GM19452 (cell line): Measurements from ENCODE around the gene OR2AG1.
"Not testable (repeated sequence)": the region's sequence is repeated elsewhere in the genome, so short reads cannot be mapped to it uniquely, and the experiment has no call there.

Source experiments
- ATAC-seq: cut with Tn5 transposase; IDR thresholded peaks from one replicate; pipeline ENCODE4 v1.9.1; 2021; ENCODE audit not compliant: unreplicated experiment

OR2AG1 gene

DNA sequence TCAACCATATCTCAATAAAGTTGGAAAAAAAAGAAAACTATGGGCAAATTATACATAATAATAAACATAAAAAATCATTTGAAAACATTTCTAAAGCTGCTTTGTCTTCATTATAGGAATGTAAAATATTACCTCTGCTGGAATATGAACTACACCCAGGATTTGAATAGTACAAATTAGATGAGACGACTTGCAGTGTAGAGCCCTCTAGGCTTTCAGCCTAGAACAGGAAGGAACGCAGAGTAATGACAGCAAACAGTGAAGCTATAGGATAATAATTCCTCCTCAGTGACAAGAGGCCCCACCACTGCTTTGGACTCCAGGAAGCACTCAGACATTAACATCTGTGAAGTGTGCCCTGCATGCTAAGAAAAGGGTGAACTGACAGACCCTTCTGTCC is 7.7 kb downstream of the OR2AG1 start:
- ATAC-seq, result no peak

DNA sequence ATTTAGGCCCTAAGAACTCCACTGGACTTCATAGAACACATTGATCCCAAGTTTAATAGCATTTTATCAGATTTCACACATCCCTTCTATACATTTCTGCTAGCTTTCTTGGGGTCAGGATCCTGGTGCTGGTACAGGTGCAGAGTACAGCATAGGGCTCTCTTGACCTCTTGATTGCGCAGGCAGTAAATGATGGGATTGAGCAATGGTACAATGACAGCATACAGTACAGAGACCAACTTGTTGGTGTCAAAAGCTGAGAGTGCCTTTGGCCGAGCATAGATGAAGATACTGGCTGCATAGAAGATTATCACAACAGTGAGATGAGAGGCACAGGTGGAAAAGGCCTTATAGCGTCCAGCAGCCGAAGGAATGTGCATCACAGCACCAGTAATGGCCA is 11.8 kb downstream of the OR2AG1 start:
- ATAC-seq, result no peak

DNA sequence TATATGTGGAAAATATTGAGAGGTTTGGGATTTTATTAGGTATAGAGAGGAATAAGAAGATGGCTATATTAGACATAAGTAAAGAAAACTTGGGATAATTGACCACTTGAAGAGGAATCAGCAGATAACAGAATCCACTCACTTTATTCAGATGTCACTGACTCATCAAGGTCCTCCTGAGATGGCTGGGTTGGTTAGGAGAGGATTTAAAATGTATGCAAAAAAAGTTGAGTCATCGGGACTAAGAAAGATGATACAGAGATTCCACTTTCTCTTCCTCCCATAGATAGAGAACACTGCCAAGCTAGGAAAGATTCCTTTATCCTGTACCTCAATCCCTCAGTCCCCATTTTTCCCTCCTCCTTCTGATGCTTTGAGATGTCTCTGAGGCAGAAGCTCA is 16.6 kb downstream of the OR2AG1 start, which contains the start of gene OR6A2:
Gene OR6A2, minus strand, starts transcription at position 288 of the 400 bp plus-strand sequence. CDS start 3,981 bp downstream, outside the sequence.
- no peak for ATAC-seq

DNA sequence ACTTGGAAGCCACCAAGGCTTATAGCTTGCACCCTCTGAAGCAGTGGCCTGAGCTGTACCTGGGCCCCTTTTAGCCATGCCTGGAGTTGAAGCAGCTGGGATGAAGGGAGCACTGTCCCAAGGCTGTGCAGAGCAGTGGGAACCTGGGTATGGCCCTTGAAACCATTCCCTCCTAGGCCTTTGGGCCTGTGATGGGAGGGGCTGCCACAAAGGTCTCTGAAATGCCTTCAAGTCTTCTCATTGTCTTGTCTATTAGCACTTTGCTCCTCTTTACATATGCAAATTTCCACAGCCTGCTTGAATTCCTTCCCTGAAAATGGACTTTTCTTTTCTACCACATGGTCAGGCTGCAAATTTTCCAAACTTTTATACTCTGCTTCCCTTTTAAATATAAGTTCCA is 18.3 kb downstream of the OR2AG1 start:
- not testable (repeated sequence) for ATAC-seq

DNA sequence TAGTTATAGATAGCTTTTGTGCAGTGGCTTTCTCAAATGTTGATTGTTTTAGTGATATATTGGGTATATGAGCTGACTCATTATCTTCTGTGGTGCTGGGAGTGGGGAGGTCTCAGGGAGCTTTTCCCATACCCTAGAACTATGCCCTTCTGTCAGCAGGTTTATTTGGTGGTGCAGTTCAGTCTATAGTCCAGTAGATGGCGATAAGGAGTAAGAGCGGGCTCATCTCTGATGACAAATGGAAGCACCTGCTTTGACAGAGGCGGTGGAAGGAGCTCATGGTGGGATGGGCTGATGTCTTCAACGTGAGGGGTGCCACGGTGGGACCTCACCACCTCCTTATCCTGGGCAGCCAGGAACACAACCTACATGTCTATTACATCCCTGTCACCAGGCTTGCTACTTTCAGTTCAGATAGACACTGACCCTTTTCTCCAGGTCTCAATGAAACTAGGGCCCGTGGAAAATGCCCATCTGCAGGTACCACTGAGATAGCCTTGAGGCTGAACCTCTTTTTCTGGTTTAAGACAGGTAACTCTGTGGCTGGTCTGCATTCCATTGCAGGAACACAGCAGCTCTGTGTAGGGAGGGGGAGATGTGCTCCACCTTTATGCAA is 29.7 kb downstream of the OR2AG1 start:
- ATAC-seq, result no peak

DNA sequence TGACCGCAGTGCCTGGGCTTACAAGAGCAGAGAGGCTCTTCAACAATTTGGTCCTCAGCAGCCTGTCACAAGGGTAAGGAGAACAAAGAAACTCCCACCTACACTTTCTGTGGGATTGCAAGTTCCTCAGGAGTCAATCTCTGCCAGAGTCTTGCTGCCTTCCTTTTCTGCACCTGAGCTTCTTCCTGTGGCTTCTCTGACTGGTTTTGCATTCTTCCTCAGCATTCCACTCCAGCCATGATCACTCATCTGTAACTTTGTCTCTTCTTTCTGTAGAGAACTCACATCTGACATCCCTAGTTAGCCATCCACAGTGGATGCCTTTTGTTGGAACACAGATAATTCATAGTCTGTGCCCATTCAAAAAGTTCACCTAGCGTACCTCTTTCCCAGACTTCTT is 30.8 kb downstream of the OR2AG1 start:
- ATAC-seq, result no peak

DNA sequence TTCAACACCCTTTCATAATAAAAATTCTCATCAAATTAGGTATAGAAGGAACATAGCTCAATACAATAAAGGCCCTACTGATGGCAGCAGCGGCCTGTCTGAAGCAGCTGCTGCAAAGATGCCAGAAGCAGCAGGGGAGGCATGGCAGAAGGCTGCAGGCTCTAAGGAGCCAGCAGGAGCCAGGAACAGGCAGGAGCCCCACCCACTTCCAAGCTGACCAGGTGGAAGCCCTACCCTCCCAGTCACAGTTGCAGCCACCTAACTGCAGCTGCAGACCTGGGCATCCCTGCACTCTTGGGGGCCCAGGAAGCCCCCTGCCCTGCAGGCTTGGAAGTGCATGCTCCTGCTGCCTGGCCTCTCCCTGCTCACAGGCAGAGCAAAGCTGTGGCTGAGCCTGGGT is 34.9 kb downstream of the OR2AG1 start:
- no peak for ATAC-seq

DNA sequence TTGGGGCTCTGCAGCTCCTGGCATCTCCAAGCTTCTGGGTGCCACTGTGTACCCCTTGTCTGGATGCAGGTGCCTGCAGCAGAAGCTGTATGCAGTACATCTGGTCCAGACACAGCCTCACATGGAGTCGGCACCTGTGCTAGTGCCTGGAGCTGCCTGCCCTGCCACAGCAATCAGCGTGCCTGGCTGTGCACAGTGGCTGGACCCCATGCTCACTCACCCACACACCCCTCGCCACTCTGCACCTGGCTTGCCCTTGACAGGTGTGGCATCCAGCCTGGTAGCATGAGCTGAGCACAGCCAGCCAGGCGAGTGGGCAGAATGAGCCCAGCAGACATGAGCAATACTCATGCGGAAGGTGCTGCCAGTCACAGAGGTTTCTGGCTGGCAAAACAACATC is 36.1 kb downstream of the OR2AG1 start:
- ATAC-seq, result no peak

DNA sequence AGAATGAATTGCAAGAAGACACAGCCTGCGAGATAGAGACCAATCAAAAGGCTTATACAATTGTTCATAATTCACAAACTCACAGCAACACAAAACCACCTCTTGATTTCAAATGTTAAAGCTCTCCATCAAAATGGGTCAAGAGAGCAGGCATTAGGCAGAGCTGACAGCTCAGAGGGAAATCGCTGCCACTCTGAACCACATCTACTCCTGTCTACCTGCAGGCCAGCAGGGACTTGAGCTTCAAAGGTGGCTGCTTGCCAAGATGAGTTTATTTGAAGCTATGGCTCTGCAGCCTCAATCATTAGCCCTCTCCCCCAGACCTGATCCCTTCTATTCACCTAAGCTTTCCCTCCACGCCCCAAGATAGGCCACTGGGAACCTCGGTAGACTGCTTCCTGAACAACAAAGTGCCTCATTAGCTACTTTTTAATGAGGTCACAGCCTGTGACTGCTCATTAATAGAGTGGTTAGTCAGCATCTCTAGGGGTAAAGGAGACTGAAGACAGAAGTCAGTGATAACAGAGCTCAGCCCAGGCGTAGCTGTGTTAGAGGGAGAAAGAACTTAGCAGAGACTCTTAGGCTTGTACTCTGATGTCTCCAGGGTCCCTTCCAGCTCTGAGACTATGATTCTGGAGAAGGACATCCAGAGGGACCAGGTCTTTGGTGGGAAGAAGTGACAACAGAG is 41.5 kb downstream of the OR2AG1 start:
- no peak for ATAC-seq

DNA sequence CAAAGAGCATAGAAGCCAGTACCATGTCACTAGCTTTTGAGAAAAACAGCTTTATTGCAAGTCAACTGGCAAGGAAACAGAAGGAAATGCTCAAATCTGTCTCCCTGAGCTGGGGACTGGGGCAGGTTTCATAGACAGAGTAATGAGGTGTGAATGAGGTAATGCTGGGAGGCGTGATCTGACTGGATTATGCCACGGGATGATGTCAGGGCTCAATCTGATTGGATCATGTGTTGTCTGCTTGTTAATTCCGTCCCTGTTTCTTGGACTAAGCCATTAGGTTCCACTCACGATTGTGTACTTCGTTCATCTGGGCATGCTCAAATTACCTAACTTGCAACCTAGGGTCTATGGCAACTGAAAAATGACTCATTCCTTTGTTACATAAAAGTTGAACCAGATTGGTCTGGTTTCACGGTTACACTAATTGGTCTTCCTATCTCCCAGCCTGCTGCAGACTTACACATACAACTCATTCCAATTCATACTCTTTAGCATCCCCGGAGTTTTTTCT is 42.5 kb downstream of the OR2AG1 start:
- ATAC-seq, result no peak

DNA sequence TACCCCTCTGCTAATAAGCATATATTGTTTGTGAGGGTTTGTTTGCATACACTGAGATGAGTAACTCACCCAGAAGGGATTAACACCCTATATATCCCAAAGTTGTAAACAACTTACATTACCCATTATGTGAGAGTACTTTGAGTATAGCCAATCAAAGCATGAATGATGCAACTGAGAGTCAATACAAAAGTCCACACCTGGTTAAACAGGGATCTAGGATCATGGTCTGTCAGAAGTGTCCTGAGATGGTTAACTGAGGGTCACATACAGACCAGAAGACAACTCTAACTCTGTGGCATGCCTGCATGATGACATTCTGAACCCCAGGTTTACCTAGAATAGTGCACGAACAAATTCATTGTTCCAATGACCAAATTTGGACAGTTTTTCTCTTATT is 45.3 kb downstream of the OR2AG1 start:
- no peak for ATAC-seq

DNA sequence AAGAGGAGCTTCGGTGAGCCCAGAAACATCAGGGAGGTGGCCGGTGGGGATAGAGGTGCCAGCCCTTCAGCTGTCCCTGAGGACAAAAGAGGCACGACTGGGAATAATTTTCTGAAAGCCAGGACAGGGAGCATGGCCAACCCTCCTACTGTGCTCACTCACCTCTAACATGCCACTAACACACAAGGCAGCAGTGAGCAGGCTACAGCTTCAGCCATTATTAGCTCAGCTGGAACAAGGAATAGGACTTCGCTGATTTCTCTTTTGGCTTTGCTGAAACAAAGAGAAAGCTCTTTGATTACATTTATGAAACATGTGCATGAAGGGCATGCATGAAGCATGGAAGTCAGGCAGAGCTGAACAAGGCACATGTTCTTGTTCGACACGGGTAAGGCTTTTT is 50.5 kb downstream of the OR2AG1 start:
- no peak for ATAC-seq

DNA sequence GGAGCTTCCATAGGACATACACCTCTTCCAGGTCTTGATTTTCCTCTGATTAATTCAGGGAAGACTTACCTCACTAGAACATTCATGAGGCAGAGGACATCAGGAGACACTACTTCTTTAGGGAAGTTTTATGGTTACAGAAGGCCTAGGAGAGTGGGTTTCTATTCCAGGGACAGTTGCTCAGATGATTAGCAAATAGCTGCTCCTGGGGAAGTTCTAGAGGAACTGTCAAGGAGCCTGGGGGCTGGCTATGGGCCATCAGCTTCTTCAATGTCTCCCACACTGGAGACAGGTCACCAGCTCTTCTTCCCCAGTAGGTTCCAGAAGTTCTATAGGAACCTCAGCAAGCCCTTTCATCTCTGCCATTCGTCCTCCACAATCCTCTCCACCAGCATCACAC is 51.2 kb downstream of the OR2AG1 start:
- no peak for ATAC-seq
